NT2/D1 (cell line): ENCODE measurements around the gene XIRP1.

ENCODE experiments used
- DNase-seq: peaks from one replicate; pipeline ENCODE4 v3.0.0-alpha.2; 2011; ENCODE audit warnings: low read depth, low spot score
- H3K27me3 ChIP-seq: 2 replicates; pipeline ENCODE4 v1.6.0; 2011; ENCODE audit warnings: mild to moderate bottlenecking; ENCODE audit not compliant: insufficient read length, insufficient read depth
- H3K36me3 ChIP-seq: 2 replicates; pipeline ENCODE4 v1.6.1; 2011; ENCODE audit warnings: mild to moderate bottlenecking, low read length, mixed read lengths; ENCODE audit not compliant: insufficient read depth, insufficient read length
- H3K4me1 ChIP-seq: 2 replicates; pipeline ENCODE4 v1.5.1; 2011; ENCODE audit not compliant: insufficient read depth, insufficient read length
- H3K4me3 ChIP-seq: 2 replicates; pipeline ENCODE4 v1.5.1; 2011; ENCODE audit warnings: low read depth; ENCODE audit not compliant: insufficient read length
- H3K9ac ChIP-seq: 2 replicates; pipeline ENCODE4 v1.6.0; 2011; ENCODE audit warnings: low read depth; ENCODE audit not compliant: insufficient read length
- H3K9me3 ChIP-seq: 2 replicates; pipeline ENCODE4 v1.5.1; 2011; ENCODE audit warnings: mild to moderate bottlenecking, low read length; ENCODE audit not compliant: insufficient read depth
- SUZ12 ChIP-seq: IDR thresholded peaks from 2 replicates; pipeline ENCODE4 v1.6.1; 2011; ENCODE audit not compliant: insufficient read length, insufficient read depth; ENCODE audit errors: extremely low read depth
- YY1 ChIP-seq: IDR thresholded peaks from 2 replicates; pipeline ENCODE4 v1.6.1; 2011; ENCODE audit not compliant: insufficient read length, insufficient read depth
- ZNF274 ChIP-seq: IDR thresholded peaks from 2 replicates; pipeline ENCODE4 v1.6.1; 2011; ENCODE audit warnings: mild to moderate bottlenecking, low read depth, low read length

XIRP1 gene

GRCh38 chr3:39220407-39221140 is 28.2 kb upstream of the XIRP1 start:
- DNase-seq: no peak

DNA sequence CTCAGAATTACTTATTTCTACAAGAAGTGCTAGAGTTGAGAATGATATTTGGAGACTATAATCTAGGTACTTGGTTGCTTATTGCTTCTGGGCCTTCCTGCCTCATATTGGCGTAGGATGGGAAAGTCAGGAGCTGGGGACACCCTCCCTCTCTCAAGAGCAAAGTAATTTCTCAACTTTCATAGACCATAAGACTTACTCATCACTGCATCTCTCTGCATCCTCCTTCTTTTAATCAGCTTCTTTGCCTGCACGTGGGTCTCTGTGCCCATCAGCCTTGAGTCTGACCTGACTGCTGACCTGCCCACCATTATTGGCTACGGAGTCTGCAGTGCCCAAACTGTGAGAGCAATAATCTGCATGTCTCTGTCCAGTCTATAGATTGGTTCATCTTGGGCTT is 27.3 kb upstream of the XIRP1 start:
- no peaks in the 10 kb centered on the region for H3K9me3 ChIP-seq
- no peak for DNase-seq
- H3K27me3 ChIP-seq: no peaks in the 10 kb centered on the region
- TF ChIP-seq SUZ12 (no peak), ZNF274 (no peak), YY1 (no peak)
- H3K36me3 ChIP-seq: no peaks in the 10 kb centered on the region
- H3K4me3 ChIP-seq: no peak overlapping the region
- H3K9ac ChIP-seq: no peak overlapping the region
- H3K4me1 ChIP-seq: no peaks in the 10 kb centered on the region

More at GRCh38 chr3:39220407-39221140, 28.2 kb upstream of the XIRP1 start:
- no peaks in the 10 kb centered on the region for H3K9me3 ChIP-seq
- no peak overlapping the region for H3K4me3 ChIP-seq
- no peaks in the 10 kb centered on the region for H3K27me3 ChIP-seq
- TF ChIP-seq ZNF274: no peak
- TF ChIP-seq SUZ12: no peak
- TF ChIP-seq YY1: no peak
- H3K36me3 ChIP-seq: no peaks in the 10 kb centered on the region
- H3K9ac ChIP-seq: no peak overlapping the region
- no peaks in the 10 kb centered on the region for H3K4me1 ChIP-seq

- no peak for TF ChIP-seq YY1
- TF ChIP-seq SUZ12: no peak
- TF ChIP-seq ZNF274: no peak
- Histone ChIP-seq H3K9me3 (no peaks in the 10 kb centered on the region), H3K4me1 (no peaks in the 10 kb centered on the region), H3K36me3 (no peaks in the 10 kb centered on the region), H3K27me3 (no peaks in the 10 kb centered on the region), H3K9ac (no peak overlapping the region), H3K4me3 (no peak overlapping the region)
- no peak for DNase-seq
Observed at GRCh38 chr3:39216176-39216790, 23.9 kb upstream of the XIRP1 start.

DNA sequence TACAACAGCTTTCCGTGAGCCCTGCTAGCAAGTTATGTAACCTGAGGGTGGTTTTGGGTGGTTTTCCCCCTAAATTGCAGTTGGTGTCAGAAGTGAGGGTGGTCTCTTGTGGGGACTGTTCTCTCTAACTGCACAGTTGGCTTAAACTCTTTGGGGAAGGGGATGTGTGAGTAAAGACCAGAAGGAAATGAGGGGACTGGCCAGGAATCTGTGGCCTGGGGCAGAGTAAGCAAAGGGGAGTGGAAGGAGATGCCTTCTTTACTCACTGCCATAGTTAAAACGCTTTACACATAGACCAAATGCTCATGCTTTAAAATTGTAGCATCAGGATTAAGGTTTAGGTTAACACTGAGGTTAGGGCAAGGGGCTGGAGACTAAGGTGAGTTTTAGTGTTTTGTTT is 21.2 kb upstream of the XIRP1 start:
- DNase-seq: no peak
- Histone ChIP-seq H3K36me3 (no peaks in the 10 kb centered on the region), H3K4me1 (no peaks in the 10 kb centered on the region), H3K4me3 (no peak overlapping the region), H3K9me3 (peaks cover 7% of the 10 kb centered on the region; the same call in 1 of the 2 replicates), H3K9ac (no peak overlapping the region), H3K27me3 (no peaks in the 10 kb centered on the region)
- TF ChIP-seq YY1 (no peak), ZNF274 (no peak), SUZ12 (no peak)

DNA sequence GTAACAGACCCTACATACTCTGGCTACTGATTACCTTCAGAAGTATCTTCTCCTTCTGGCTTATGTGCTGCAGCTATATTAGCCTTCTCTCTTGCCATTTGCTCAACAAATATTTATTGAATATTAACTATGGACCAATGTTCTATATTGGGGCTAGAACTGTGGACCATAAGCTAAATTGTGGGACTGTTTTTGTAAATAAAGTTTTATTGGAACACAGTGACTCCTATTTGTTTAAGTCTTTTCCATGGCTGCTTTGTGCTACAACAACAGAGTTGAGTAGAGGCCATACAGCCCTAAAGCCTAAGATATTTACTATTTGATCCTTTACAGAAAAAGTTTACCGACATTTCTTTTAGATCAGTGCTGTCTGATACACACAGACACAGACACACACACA is 20.3 kb upstream of the XIRP1 start:
- Histone ChIP-seq H3K27me3 (no peaks in the 10 kb centered on the region), H3K9me3 (peaks cover 7% of the 10 kb centered on the region; the same call in 1 of the 2 replicates), H3K4me3 (no peak overlapping the region), H3K4me1 (no peaks in the 10 kb centered on the region), H3K9ac (no peak overlapping the region), H3K36me3 (no peaks in the 10 kb centered on the region)
- DNase-seq: no peak
- TF ChIP-seq ZNF274 (no peak), SUZ12 (no peak), YY1 (no peak)

DNA sequence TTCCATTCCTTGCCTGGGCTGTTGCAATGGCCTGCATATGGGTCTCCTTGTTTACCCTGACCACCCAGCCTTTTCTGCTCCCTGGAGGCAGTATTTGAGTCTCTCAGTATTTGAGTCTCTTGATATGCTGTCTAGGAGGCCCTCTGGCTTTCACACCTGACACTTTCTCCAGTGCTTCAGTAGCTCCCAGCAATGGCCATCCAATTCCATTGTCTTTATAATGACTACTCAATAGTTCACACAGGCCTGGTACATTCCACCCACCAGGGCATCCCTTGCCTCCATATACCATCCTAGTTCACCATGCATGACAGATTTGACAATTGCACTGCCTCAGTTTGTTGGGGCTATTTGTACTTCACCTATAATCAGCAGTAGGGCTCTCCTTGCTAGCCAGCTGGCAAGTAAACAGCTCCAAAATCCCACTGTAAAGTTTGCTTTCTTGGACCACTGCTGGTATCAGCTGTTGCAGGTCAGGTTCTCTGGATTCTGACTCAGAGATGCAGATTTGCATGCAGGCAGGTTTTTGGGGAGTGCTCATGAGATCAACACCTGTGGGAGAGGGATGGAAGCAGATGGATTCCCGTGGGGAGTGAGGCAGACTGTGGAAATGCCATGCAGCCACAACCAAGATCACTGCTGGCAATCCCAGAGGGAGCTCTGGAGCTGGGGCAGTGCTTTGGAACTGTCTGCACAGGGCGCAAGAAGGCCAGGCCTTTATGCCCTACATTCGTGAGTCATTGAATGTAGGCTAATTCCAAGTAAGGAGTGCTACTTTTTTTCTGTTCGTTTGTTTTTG is 19.1 kb upstream of the XIRP1 start:
- Histone ChIP-seq H3K27me3 (no peaks in the 10 kb centered on the region), H3K9ac (no peak overlapping the region), H3K4me1 (no peaks in the 10 kb centered on the region), H3K36me3 (no peaks in the 10 kb centered on the region), H3K4me3 (no peak overlapping the region), H3K9me3 (peaks cover 7% of the 10 kb centered on the region; the same call in 1 of the 2 replicates)
- TF ChIP-seq YY1 (no peak), SUZ12 (no peak)
- peak; percentile 88 for DNase-seq

DNA sequence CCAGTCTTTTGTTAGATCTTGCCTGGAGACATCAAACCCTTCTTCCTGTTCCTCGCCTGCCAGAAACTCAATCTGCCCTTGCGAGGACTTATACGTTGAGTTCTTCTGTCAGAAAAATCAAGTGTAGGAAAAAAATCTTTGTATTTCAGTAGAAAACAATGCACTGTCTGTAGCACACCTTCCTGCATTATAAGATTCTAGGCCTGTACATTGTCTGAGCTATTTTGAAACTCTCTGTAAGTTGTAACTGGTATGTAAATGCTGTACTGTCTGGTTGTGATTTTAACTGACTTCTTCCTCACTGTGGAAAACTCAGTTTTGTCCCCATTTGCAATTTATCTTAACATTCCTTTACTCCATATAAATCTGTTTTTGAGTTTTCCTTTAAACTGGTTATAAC is 17.7 kb upstream of the XIRP1 start:
- Histone ChIP-seq H3K4me3 (no peak overlapping the region), H3K4me1 (no peaks in the 10 kb centered on the region), H3K9ac (no peak overlapping the region), H3K27me3 (no peaks in the 10 kb centered on the region), H3K36me3 (no peaks in the 10 kb centered on the region), H3K9me3 (peaks cover 7% of the 10 kb centered on the region; the same call in 1 of the 2 replicates)
- no peak for TF ChIP-seq SUZ12
- TF ChIP-seq YY1: no peak
- TF ChIP-seq ZNF274: no peak
- DNase-seq: no peak
